ENCODE measurements around the gene KREMEN2.

Gene KREMEN2

DNA sequence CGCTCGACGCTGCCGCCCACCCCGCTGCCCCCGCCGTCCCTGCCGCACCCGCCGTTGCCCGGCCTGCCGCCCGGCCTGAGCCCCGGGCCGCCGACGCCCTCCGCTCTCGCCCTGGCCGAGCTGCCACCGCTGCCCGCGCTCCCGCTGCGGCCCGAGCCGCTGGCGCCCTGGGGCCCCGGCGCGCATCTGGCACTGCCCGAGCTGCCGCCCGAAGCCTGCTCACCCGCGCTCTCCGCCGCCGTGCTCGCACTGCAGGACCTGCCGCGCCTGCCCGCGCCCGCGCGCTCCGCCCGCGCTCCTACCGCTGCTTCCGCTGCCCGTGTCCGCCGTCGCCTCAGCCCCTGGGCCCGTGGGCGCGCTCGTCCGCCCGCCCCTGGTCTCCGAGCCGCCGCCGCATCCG, 40.2 kb downstream of the KREMEN2 start:
- DNase-seq (ENCODE audit: low spot score): peak; percentile 23

DNA sequence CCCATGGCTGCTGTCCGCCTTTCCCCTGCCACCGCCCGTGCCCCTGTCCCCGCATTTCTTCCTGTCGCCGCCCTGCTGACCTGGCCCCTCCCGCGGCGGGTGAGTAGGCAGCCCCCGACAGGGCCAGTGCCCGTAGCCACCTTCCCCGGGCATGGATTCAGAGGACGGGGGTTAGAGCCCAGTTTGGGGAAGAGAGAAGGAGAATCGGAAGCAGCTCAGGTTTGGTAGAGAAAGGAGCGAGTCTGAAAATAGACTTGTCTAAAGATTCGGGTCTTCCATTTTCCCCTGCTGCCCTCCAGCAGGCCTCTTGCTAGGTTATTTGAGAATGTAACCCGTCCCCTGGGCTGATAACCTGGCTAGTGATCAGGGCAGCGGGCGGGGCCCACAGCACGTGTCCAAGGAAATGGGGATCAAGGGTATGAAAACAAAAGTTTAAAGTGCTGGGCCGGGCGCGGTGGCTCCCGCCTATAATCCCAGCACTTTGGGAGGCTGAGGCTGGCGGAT, 40.8 kb downstream of the KREMEN2 start:
- DNase-seq (ENCODE audit: low spot score): peak; percentile 24

DNA sequence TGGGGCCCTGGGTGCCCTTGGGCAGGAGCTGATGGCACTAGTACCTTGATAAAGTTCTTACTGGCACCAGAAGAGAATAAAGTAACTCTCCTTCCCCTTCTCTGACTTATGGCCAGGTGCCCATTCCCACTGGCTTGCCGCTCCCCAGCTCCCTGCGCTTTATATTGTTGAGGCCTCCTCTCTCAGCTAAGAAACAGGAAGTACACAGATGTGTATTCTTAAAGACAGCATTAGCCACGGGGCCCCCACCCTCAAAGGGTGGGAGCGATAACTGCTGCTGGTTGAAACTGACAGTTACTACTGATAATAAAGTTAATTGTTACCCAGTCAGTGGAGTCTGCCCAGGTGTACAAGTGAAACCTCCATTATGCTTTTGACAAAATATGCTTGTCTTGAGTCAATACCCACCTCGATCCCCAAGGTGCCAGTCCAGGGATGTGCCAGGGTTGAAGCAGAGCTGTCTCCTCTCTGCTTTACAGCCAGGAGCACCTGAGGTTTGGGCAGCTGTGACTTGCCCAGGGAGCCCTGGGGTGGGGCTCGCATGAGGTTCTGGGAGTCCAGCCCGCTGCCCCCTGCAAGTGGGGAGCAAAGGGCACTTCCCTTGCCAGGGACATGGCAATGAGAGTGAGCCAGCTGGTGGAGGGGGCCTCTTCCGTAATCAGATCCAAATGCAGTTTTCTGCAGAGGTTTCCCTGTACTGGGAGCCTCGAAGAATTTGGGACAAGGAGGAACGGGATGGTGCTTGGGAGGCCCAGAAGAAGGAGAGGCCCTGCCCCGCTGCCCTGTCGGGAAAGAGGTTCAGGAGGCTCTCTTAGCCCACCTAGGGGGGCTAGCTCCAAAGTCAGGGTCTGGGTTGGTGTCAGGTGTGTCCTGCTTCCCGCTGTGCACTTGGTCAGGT, 43.2 kb downstream of the KREMEN2 start:
- DNase-seq (ENCODE audit: low spot score): no peak

DNA sequence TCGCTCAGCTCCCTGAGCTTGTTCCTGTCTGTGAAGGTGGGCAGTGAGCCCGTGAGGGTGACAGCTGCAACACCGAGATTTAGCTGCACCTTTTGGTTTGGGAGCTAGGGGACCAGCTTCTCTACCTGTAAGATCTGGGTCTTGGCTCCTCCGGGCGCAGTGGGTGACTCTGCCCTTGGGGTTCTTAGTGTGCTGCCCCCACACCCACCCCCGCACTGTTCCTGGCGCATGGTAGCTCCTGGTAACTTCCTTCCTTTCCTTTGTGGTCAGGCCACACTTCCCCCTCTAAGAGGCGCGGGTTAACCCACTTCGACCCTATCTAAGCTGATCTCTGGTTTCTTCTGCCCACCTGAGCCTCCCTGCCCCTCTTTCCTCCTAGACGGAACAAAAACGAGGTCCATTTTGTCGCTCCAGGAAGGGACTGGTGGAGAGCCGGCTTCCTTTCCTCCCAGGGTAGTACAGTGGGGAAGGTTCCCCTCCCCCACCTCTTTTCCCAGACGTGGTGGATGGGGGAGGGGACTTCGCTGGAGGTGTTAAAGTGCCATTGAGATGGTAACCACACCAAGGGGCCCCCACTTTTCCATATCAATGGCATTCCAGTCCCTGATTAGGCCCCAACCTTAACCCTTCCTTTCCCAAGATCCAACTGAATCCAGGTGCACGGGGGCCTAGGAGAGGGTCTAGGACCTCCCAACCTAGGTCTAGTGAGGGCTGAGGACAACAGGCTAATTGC, 44.0 kb downstream of the KREMEN2 start:
- DNase-seq (ENCODE audit: low spot score): no peak

DNA sequence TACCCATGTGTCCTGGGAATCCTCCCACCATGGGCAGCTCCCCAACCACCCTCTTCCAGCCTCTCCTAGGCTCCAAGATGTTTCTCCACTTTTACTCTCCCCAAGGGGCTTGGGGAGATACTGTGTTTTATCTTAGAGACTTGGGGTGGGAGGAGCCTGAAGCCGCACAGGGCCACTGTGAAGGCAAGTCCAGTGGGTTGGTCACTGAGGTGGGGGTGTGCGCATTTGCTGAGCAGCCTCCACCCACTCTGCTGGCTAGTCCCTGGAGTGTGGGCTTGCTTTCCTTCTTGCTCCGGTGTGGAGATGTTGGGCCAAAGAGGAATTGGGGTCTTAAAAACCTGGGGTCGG, 44.6 kb downstream of the KREMEN2 start:
- DNase-seq (ENCODE audit: low spot score): no peak

DNA sequence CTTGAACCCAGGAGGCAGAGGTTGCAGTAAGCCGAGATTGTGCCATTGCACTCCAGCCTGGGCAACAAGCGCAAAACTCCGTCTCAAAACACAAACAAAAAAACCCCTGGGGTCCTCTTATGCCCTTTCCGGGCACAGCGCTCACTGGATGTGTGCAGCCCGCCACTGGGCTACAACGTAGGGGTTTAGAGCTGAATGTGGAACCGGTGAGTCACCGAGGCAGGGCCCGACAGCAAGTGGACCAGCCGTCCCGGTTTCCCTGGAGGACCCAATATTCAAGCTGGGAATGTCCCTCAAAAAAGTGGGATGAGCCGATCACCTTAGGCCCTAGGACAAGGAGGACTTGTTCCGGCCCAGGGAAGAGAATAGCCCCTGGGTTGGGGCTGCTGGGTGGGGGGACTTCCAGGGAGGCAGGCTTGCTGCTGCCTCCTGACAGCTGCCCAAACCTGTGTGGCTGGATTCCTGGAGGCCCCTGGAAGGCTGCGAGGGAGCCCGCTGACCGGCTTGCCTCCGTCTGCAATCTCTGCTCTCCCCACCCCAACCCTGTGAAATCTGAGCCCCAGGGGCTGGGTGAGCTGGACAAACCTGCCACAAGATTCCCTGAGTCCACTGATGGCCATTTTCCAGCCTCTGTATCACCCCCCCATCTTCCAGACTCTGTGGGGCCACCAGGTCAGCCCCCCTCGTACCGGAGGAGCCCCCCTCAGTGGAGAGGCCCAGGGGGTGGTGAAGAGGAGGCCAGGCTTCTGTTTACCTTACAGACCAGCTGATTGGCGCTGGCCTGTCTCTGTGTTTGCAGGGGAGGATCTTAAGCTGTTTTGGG, 45.7 kb downstream of the KREMEN2 start:
- DNase-seq (ENCODE audit: low spot score): no peak

DNA sequence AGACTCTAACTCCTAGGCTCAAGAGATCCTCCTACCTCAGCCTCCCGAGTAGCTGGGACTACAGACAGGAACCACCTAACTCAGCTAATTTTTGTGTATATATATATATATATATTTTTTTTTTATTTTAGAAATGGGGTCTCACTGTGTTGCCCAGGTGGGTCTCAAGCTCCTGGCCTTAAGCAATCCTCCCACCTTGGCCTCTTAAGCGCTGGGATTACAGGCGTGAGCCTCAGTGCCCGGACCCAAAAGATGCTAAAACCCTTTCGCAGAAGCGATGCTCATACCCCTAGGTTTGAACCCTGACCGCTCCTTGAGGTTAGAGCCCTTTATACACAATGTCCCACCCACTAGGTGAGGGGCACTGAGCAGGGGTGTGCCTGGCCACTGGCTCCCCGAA, 46.4 kb downstream of the KREMEN2 start:
- DNase-seq (ENCODE audit: low spot score): no peak

DNA sequence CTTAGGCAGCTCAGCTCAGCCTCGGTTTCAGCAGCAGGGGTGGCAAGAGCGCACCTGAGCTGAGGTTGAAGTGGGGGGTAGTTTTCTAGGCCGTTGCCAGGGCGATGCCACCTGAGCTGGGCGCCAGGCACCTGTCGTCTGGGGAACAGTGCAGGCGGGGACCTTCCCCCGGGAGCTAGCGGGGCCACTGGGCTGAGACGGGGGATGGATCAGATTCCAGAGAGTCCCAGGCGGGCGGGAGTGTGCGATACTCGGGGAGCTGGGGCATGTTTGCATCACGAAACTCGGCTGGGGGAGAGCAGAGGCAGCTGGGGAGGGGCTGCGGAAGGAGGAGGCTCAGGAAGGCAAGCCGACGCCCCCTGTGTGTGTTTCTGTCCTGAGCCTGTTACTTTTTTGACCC, 48.2 kb downstream of the KREMEN2 start:
- no peak for DNase-seq (ENCODE audit: low spot score)

DNA sequence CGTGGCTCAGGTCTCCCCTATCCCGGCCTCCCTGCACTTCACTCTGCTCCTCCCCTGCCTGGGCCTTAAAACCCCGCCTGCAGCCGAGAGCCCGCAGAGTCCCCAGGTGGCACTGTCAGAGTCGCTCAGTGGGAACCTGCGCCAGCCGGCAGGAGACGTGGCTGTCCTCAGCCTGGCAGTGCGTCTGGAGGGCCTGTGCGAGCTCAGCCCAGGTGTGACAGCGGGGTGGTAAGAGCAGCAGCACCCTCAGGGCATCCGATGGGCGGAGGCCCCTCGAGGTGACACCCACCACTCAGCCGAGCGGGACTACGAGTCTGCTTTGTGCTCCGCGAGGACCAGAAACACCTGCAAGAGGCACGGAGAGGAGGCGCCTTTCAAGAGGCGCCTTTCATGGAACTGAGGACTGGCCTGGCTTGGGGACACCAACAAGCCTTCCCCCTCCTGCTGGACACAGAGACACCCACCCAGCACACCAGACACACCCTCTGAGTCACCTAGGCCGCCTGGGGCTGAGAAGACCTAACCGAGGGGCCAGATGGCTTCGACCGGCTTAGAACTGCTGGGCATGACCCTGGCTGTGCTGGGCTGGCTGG, 48.8 kb downstream of the KREMEN2 start, which contains the start of gene CLDN9:
TSS of gene CLDN9 (plus strand) at position 96 of the 593 bp plus-strand sequence. CDS start at position 536, 440 bp downstream.
- DNase-seq (ENCODE audit: low spot score): no peak

DNA sequence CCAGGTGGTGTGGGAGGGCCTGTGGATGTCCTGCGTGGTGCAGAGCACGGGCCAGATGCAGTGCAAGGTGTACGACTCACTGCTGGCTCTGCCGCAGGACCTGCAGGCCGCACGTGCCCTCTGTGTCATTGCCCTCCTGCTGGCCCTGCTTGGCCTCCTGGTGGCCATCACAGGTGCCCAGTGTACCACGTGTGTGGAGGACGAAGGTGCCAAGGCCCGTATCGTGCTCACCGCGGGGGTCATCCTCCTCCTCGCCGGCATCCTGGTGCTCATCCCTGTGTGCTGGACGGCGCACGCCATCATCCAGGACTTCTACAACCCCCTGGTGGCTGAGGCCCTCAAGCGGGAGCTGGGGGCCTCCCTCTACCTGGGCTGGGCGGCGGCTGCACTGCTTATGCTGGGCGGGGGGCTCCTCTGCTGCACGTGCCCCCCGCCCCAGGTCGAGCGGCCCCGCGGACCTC, 49.4 kb downstream of the KREMEN2 start:
- DNase-seq (ENCODE audit: low spot score): no peak

DNA sequence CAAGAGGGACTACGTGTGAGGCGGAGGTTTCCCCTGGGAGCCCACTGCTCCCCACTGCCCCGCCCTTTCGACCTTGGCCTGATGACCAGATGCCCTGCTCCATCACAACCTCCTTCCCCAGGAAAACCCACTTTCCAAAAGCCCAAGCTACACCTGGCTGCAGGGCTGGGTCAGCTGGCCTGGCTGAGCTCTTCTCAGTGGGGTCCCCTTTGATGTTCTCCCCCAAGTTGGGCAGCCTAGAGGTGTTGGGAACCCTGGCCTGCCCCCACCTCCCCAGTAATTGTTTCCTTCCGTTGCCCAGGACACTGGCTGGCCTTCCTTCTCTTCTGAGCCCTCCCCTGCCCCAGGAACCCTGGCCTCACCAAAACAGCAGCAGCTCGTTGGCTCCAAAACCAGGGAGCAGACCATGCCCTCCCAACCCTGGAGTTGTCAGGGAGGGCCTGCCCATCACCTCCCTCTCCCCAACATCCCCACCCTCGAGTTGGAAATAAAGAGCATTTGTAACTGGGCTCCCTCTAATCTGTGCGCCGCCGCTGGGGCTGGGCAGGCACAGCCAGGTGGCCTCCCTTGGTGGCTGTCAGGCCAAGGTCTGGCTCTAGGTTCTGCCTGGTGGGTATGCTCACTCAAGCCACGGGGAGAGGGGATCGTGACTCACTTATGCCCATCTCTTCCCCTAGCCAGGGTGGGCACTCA, 50.1 kb downstream of the KREMEN2 start:
- DNase-seq (ENCODE audit: low spot score): no peak

DNA sequence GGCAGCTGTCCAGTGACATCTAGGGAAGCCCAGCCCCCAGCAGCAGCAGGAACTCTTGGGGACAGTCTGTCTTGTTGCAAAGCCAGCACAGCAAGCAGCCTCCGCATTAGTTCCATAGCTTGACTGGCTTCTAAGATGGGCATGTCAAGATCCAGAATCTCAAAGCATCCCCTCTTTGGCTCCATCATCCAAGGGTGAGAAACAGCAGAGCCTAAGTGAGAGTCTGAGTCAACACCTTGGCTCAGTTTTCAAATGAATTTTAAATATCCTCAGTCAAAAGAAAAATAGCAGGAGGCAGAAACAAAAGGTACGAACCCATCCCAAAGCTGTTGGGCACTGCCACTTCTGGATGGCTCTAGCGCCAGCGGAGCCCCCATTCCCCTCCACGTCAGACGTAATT, 50.9 kb downstream of the KREMEN2 start:
- no peak for DNase-seq (ENCODE audit: low spot score)

DNA sequence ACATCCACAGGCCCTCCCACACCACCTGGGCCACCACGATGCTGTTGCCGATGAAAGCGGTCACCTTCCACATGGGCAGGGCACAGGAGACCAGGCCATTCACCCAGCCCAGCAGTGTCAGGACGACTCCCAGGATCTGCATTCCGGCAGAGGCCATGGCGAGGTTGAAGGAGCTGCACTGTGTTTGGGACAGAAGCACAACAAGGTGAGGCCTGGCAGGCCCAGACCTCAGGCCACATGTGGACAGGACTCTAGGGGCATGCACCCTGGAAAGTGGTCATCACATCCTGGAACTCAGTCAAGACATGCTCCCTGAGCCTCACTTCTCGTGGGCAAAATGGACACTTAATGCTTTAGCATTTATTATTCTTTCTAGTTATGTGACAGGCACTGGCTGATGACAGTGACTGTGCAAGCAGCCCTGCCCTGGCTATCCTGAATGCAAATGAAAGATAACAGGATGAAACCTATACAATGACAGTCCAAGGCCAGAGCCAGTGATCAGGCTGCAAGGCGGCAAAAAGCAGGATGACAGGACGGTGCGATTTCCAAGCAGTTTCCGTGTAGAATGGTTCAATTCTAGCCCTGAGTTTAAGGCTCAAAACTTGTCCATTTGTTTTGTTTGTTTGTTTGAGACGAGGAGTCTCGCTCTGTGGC, 51.9 kb downstream of the KREMEN2 start:
- peak; percentile 33 for DNase-seq (ENCODE audit: low spot score)

DNA sequence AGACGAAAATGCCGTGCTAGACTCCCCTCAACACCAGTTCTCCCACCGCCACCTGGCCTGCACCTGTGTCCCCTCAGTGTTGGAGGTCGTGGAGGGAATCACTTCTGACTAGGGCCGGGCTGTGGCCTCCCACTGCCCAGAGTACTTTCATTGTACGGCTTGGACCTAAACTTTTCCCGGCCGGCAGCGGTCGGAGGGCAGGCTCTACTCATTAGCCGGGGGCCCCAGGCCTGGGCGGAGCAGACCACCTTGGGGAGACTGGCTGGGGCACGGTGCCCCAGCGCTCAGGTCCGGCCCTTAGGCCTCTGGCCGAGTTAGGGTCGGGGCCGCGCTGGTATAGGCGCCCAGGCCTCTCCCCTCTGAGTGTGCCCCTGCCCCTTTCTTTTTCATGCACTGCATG, 53.3 kb downstream of the KREMEN2 start:
- no peak for DNase-seq (ENCODE audit: low spot score)
